Keratinocyte (primary cell): ENCODE results near the gene MLNR.

Experiments
- CTCF ChIP-seq, 3 experiments: IDR thresholded peaks in 1 of 3; conservative IDR thresholded peaks in 1 of 3; optimal IDR thresholded peaks in 1 of 3; 2 replicates in 2 of 3; 3 replicates in 1 of 3; pipeline versions ENCODE3 to v1.5.1; 2011; ENCODE audit warnings: low read length in 3 of 3, mild to moderate bottlenecking in 3 of 3, moderate library complexity in 2 of 3, control low read depth in 1 of 3, inconsistent platforms in 1 of 3; ENCODE audit not compliant: insufficient read depth in 2 of 3; ENCODE audit errors: extremely low read depth in 1 of 3
- EZH2 ChIP-seq: IDR thresholded peaks from one replicate; pipeline ENCODE4 v1.6.1; 2012; ENCODE audit warnings: inconsistent platforms, mild to moderate bottlenecking, low read length, moderate library complexity

GRCh38 chr13:49217962-49218492 lies 2.1 kb upstream of the MLNR start:
- TF ChIP-seq CTCF (optimal IDR thresholded peaks at IDR 0.05 in 1 of 3, IDR thresholded peaks at IDR 0.05 in 1 of 3, conservative IDR thresholded peaks at IDR 0.05 in 1 of 3; ENCODE audit: extremely low read depth in 1 of 3, insufficient read depth in 2 of 3, low read length in 3 of 3): no peak
- no peak for TF ChIP-seq EZH2
